ENCODE results near the gene ZIC1. TPM values are rescaled to one million over a fixed set of nuclear protein-coding genes. Genes with fewer than 3 reads are reported as not detected.

The ZIC1 gene
- total RNA-seq, result not detected in 2 replicates

GRCh38 chr3:147409143-147410115 is at the start of gene ZIC1:
Gene ZIC1 (plus strand): TSS chr3:147409365. CDS start chr3:147410113, 748 bp downstream.

GRCh38 chr3:147406028-147406931 is 2.9 kb upstream of the ZIC1 start, which contains the start of gene ZIC4:
Gene ZIC4 (minus strand): TSS chr3:147406543. CDS start chr3:147402797, 3,746 bp downstream.

Other genes with a start within 250 kb of the ZIC1 start
- not detected in 2 replicates for gene ZIC4, start 2.8 kb upstream of the ZIC1 start, total RNA-seq